NB4 (cell line): ENCODE measurements around the gene PPP4R2.

Experiments
- MYC ChIP-seq: IDR thresholded peaks from 2 replicates; pipeline ENCODE4 v1.6.1; 2011; ENCODE audit warnings: low read depth, low read length
- TF ChIP-seq, protein P1 (sequence below): IDR thresholded peaks from one replicate; pipeline ENCODE4 v1.5.1; 2012; ENCODE audit warnings: low read depth, low read length

DNA sequence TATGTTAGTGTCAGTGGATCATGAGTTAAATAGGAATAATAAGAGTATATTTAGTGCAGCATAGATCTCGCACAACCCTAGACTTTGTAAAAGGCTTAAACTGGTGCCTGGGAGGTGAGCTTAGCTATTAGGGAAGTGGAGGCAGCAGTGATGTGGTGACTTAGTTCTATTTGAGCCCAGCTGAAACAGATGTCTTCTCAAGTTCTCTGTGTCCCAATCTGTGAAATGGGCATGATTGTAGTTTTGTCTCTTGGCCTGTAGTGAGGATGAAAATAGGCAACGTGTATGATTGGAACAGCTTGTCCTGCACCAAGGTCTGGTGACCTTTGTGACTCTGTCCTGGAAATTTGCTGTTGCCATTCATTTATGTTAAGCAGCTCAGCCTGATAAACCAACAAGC, 99.6 kb downstream of the PPP4R2 start:
- TF ChIP-seq MYC = no peak
- TF ChIP-seq, protein P1, sequence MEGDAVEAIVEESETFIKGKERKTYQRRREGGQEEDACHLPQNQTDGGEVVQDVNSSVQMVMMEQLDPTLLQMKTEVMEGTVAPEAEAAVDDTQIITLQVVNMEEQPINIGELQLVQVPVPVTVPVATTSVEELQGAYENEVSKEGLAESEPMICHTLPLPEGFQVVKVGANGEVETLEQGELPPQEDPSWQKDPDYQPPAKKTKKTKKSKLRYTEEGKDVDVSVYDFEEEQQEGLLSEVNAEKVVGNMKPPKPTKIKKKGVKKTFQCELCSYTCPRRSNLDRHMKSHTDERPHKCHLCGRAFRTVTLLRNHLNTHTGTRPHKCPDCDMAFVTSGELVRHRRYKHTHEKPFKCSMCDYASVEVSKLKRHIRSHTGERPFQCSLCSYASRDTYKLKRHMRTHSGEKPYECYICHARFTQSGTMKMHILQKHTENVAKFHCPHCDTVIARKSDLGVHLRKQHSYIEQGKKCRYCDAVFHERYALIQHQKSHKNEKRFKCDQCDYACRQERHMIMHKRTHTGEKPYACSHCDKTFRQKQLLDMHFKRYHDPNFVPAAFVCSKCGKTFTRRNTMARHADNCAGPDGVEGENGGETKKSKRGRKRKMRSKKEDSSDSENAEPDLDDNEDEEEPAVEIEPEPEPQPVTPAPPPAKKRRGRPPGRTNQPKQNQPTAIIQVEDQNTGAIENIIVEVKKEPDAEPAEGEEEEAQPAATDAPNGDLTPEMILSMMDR = no peak
